Endothelial cell (in vitro differentiated cells): ENCODE measurements around the gene LENG8. TPM values are rescaled to one million over a fixed set of nuclear protein-coding genes. Genes with fewer than 3 reads are reported as not detected.

ENCODE experiments used
- DNase-seq: peaks from one replicate; pipeline ENCODE4 v3.0.0; 2021; ENCODE audit warnings: low spot score
- H3K27ac Mint-ChIP-seq: one replicate; pipeline ENCODE4 v1.8.0; 2021; ENCODE audit warnings: mixed read lengths, inconsistent platforms; ENCODE audit not compliant: unreplicated experiment
- H3K27me3 Mint-ChIP-seq: one replicate; pipeline ENCODE4 v1.8.0; 2021; ENCODE audit warnings: mild to moderate bottlenecking, moderate library complexity, mixed read lengths, inconsistent platforms; ENCODE audit not compliant: unreplicated experiment
- H3K36me3 Mint-ChIP-seq: one replicate; pipeline ENCODE4 v1.8.0; 2021; ENCODE audit warnings: mild to moderate bottlenecking, low read depth, mixed read lengths, inconsistent platforms; ENCODE audit not compliant: unreplicated experiment
- H3K4me1 Mint-ChIP-seq: one replicate; pipeline ENCODE4 v1.8.0; 2021; ENCODE audit warnings: mild to moderate bottlenecking, mixed read lengths, inconsistent platforms; ENCODE audit not compliant: unreplicated experiment
- H3K4me3 Mint-ChIP-seq: one replicate; pipeline ENCODE4 v1.8.0; 2021; ENCODE audit warnings: mild to moderate bottlenecking, mixed read lengths, inconsistent platforms; ENCODE audit not compliant: unreplicated experiment
- H3K9me3 Mint-ChIP-seq: one replicate; pipeline ENCODE4 v1.8.0; 2021; ENCODE audit warnings: mixed read lengths, inconsistent platforms; ENCODE audit not compliant: unreplicated experiment
- total RNA-seq: library from RNA; stranded (reverse); fragmentation: NEBNext Ultra II Directional; extraction: Animal tissue kit (Norgen Biotek cat#: 25700); gene quantifications from one replicate; pipeline ENCODE4 v1.2.1, GENCODE V29; 2021; ENCODE audit not compliant: unreplicated experiment
- TF ChIP-seq, protein P1 (sequence below): fragments of 200-600 bp; sonication (generic); IDR thresholded peaks from one replicate; pipeline ENCODE4 v1.5.0; 2021; ENCODE audit warnings: antibody characterized with exemption; ENCODE audit not compliant: unreplicated experiment

The LENG8 gene
- total RNA-seq, 1 donor from 2014 or later: 162 TPM

GRCh38 chr19:54408456-54409026 is 40.5 kb upstream of the LENG8 start:
- no peak overlapping the region for H3K4me3 Mint-ChIP-seq
- H3K9me3 Mint-ChIP-seq: peaks cover 8% of the 10 kb centered on the region
- peaks cover 14% of the 10 kb centered on the region for H3K27me3 Mint-ChIP-seq
- H3K27ac Mint-ChIP-seq: peak overlapping the region; percentile 42
- H3K36me3 Mint-ChIP-seq: peaks cover 12% of the 10 kb centered on the region
- no peak for DNase-seq
- no peaks in the 10 kb centered on the region for H3K4me1 Mint-ChIP-seq
- TF ChIP-seq, protein P1, sequence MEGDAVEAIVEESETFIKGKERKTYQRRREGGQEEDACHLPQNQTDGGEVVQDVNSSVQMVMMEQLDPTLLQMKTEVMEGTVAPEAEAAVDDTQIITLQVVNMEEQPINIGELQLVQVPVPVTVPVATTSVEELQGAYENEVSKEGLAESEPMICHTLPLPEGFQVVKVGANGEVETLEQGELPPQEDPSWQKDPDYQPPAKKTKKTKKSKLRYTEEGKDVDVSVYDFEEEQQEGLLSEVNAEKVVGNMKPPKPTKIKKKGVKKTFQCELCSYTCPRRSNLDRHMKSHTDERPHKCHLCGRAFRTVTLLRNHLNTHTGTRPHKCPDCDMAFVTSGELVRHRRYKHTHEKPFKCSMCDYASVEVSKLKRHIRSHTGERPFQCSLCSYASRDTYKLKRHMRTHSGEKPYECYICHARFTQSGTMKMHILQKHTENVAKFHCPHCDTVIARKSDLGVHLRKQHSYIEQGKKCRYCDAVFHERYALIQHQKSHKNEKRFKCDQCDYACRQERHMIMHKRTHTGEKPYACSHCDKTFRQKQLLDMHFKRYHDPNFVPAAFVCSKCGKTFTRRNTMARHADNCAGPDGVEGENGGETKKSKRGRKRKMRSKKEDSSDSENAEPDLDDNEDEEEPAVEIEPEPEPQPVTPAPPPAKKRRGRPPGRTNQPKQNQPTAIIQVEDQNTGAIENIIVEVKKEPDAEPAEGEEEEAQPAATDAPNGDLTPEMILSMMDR: no peak

DNA sequence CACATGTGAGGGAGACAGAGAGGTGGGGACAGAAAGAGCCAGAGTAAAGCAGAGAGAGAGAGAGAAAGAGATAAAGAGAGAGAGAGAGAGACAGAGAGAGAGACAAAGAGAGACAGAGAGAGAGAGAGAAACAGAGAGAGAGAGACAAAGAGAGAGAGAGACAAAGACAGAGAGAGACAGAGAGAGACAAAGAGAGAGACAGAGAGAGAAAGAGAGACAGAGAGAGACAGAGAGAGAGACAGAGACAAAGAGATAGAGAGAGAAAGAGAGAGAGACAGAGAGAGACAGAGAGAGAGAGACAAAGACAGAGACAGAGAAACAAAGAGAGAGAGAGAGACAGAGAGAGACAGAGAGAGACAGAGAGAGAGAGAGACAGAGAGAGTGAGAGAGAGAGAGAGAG is 38.0 kb upstream of the LENG8 start:
- H3K36me3 Mint-ChIP-seq: peaks cover 16% of the 10 kb centered on the region
- H3K4me1 Mint-ChIP-seq: peaks cover 3% of the 10 kb centered on the region
- peaks cover 13% of the 10 kb centered on the region for H3K9me3 Mint-ChIP-seq
- no peak overlapping the region for H3K27ac Mint-ChIP-seq
- TF ChIP-seq, protein P1: no peak
- no peak overlapping the region for H3K4me3 Mint-ChIP-seq
- H3K27me3 Mint-ChIP-seq: peaks cover 24% of the 10 kb centered on the region
- no peak for DNase-seq

DNA sequence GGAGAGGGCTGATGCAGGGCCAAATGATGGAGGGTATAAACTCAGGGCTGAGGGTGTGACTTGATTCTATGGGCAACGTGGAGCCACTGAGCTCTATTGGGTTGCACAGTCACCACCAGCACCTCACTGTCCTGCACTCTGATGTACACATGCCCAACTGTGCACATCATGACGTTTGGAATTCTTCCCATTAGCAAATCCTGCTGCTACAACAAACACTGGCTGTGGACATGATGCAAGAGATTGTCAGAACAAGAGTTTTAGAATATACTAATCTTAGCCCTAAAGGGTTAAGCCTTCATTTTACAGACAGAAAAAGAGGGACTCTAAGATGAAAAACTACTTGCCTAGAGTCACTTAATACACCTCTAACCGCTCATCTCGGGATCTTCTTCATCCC is 36.1 kb upstream of the LENG8 start:
- no peak for DNase-seq
- TF ChIP-seq, protein P1: no peak
- Mint-ChIP-seq H3K27ac (no peak overlapping the region), H3K4me1 (peaks cover 12% of the 10 kb centered on the region), H3K27me3 (peaks cover 28% of the 10 kb centered on the region), H3K9me3 (peaks cover 14% of the 10 kb centered on the region), H3K4me3 (no peak overlapping the region), H3K36me3 (peaks cover 21% of the 10 kb centered on the region)

DNA sequence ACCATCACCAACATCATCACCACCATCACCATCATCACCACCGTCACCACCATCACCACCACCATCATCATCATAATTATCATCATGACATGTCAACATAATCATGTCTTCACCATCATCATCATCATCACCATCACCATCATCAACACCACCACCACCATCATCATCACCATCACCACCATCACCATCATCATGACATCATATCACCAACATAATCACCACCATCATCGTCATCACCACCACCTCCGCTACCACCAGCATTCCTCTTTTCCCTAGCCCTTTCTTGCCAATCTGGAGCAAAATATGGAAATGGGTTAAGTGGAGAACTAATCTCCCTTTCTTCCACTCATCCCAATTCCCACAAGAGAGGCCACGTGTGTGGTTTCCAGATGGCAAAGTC is 34.8 kb upstream of the LENG8 start:
- H3K9me3 Mint-ChIP-seq: peaks cover 11% of the 10 kb centered on the region
- DNase-seq: no peak
- H3K27me3 Mint-ChIP-seq: peaks cover 24% of the 10 kb centered on the region
- peaks cover 16% of the 10 kb centered on the region for H3K4me1 Mint-ChIP-seq
- H3K4me3 Mint-ChIP-seq: peak overlapping the region; percentile 42
- TF ChIP-seq, protein P1: no peak
- H3K27ac Mint-ChIP-seq: peak overlapping the region; percentile 50
- peaks cover 21% of the 10 kb centered on the region for H3K36me3 Mint-ChIP-seq

GRCh38 chr19:54415208-54415900 is 33.6 kb upstream of the LENG8 start, which contains the start of gene TTYH1:
Gene TTYH1 (plus strand): TSS chr19:54415464. CDS start chr19:54415553, 89 bp downstream.
- Mint-ChIP-seq H3K36me3 (peaks cover 17% of the 10 kb centered on the region), H3K9me3 (peaks cover 11% of the 10 kb centered on the region), H3K27me3 (peaks cover 21% of the 10 kb centered on the region), H3K4me1 (peaks cover 22% of the 10 kb centered on the region), H3K27ac (peak within 1 kb of the TSS; percentile 26), H3K4me3 (peak within 1 kb of the TSS; percentile 70)
- DNase-seq: peak; percentile 44
- TF ChIP-seq, protein P1: peak; percentile 90
